ENCODE results near the gene CENPA.

DNA sequence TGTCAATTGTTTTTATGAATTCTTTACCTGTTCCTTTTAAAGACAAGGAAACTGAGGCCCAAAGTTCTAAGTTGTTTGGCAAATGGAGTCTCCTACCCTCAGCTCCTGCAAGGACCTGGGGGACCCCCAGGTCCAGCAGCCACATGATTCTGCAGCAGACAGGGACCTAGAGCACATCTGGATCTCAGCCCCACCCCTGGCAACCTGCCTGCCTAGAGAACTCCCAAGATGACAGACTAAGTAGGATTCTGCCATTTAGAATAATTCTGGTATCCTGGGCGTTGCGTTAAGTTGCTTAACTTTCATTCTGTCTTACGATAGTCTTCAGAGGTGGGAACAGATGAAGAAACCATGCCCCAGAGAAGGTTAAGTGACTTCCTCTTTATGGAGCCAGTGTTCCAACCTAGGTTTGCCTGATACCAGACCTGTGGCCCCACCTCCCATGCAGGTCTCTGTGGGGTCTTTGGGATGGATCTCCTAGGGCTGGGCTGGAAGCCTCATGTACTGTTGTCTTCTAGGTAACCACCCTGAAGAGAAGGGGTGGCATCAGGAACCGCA, 5.6 kb upstream of the CENPA start:
- TF ChIP-seq, protein P1, sequence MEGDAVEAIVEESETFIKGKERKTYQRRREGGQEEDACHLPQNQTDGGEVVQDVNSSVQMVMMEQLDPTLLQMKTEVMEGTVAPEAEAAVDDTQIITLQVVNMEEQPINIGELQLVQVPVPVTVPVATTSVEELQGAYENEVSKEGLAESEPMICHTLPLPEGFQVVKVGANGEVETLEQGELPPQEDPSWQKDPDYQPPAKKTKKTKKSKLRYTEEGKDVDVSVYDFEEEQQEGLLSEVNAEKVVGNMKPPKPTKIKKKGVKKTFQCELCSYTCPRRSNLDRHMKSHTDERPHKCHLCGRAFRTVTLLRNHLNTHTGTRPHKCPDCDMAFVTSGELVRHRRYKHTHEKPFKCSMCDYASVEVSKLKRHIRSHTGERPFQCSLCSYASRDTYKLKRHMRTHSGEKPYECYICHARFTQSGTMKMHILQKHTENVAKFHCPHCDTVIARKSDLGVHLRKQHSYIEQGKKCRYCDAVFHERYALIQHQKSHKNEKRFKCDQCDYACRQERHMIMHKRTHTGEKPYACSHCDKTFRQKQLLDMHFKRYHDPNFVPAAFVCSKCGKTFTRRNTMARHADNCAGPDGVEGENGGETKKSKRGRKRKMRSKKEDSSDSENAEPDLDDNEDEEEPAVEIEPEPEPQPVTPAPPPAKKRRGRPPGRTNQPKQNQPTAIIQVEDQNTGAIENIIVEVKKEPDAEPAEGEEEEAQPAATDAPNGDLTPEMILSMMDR (IDR thresholded peaks at IDR 0.05; ENCODE audit: insufficient read depth, low read length, poor library complexity, severe bottlenecking): no peak
- TF ChIP-seq EZH2phosphoT487 (conservative IDR thresholded peaks at IDR 0.05; ENCODE audit: low read length): no peak

All from SU-DHL-6 (cell line).